Tibial artery (tissue), 4 donors: ENCODE measurements around the gene PNMT.

Experiments used
- DNase-seq, 2 donors: peaks; one replicate each; pipeline ENCODE4 v3.0.0-alpha.2; 2019
- H3K27ac ChIP-seq, 2 donors: fragments of 200-600 bp; sonication (generic) in 1 of 2; 1 replicate in 1 of 2; 2 replicates in 1 of 2; pipeline ENCODE4 v1.5.1; 2018 to 2019; ENCODE audit warnings: mild to moderate bottlenecking in 1 of 2
- H3K27me3 ChIP-seq, 2 donors: fragments of 200-600 bp; sonication (generic) in 1 of 2; one replicate each; pipeline versions ENCODE4 v1.5.1 to v1.6.0; 2016 to 2019
- H3K36me3 ChIP-seq, 3 donors: fragments of 200-600 bp; sonication (generic) in 2 of 3; one replicate each; pipeline ENCODE4 v1.5.1; 2016 to 2019; ENCODE audit warnings: mild to moderate bottlenecking in 2 of 3
- H3K4me1 ChIP-seq, 4 donors: fragments of 200-600 bp; sonication (generic) in 2 of 4; 1 replicate in 3 of 4; 2 replicates in 1 of 4; pipeline ENCODE4 v1.5.1; 2016 to 2019
- H3K4me3 ChIP-seq, 2 donors: fragments of 200-600 bp; sonication (generic) in 1 of 2; 1 replicate in 1 of 2; 2 replicates in 1 of 2; pipeline ENCODE4 v1.5.1; 2018 to 2019; ENCODE audit warnings: mild to moderate bottlenecking in 2 of 2
- H3K9me3 ChIP-seq, 3 donors: fragments of 200-600 bp; sonication (generic) in 1 of 3; one replicate each; pipeline ENCODE4 v1.5.1; 2016 to 2019
- CTCF ChIP-seq, 2 experiments: fragments of 200-600 bp in 1 of 2; fragments of 450-650 bp in 1 of 2; IDR thresholded peaks; one replicate each; pipeline ENCODE4 v1.5.1; 2017 to 2019; ENCODE audit warnings: antibody characterized with exemption in 2 of 2, mild to moderate bottlenecking in 1 of 2, moderate library complexity in 1 of 2
- intact Hi-C: fragments of 100-400 bp; cut with DNase I; formaldehyde crosslinking; loops from one replicate; pipeline ENCODE4 v1.15.0; 2023; ENCODE audit warnings: low total_unique reads

PNMT gene

GRCh38 chr17:39665642-39666224 is 2.5 kb upstream of the PNMT start:
- no peak overlapping the region for H3K4me3 ChIP-seq
- no peak for TF ChIP-seq CTCF (IDR thresholded peaks at IDR 0.05)
- peak in 1 of 2 donors; percentile 70 for DNase-seq
- H3K36me3 ChIP-seq: peaks cover 0 to 23% (median 16%) of the 10 kb centered on the region in 3 donors
- H3K27me3 ChIP-seq: no peaks in the 10 kb centered on the region
- intact Hi-C loops: no loop called here
- H3K27ac ChIP-seq: peak overlapping the region; percentile 68 to 81
- no peaks in the 10 kb centered on the region for H3K9me3 ChIP-seq
- peaks cover 7 to 75% (median 63%) of the 10 kb centered on the region in 4 donors for H3K4me1 ChIP-seq

- no peaks in the 10 kb centered on the region for H3K9me3 ChIP-seq
- no peak for DNase-seq
- H3K4me1 ChIP-seq: peaks cover 7 to 80% (median 64%) of the 10 kb centered on the region in 4 donors
- TF ChIP-seq CTCF (IDR thresholded peaks at IDR 0.05): no peak
- peak overlapping the region; percentile 68 to 81 for H3K27ac ChIP-seq
- intact Hi-C loops: no loop called here
- no peaks in the 10 kb centered on the region for H3K27me3 ChIP-seq
- H3K36me3 ChIP-seq: peaks cover 0 to 19% (median 11%) of the 10 kb centered on the region in 3 donors
- H3K4me3 ChIP-seq: no peak overlapping the region
Measured at GRCh38 chr17:39666231-39666600, 2.0 kb upstream of the PNMT start.

- Histone ChIP-seq H3K4me3 (peak overlapping the region; percentile 42 to 56), H3K4me1 (peaks cover 7 to 83% (median 69%) of the 10 kb centered on the region in 4 donors), H3K27ac (peak overlapping the region; percentile 68 to 81), H3K9me3 (no peaks in the 10 kb centered on the region), H3K27me3 (no peaks in the 10 kb centered on the region), H3K36me3 (peaks cover 0 to 13% (median 7%) of the 10 kb centered on the region in 3 donors)
- TF ChIP-seq CTCF (IDR thresholded peaks at IDR 0.05): no peak
- intact Hi-C loops: no loop called here
- peak; percentile 77 to 93 for DNase-seq
Measured at GRCh38 chr17:39666601-39667261, 1.5 kb upstream of the PNMT start.

- Histone ChIP-seq H3K4me1 (peaks cover 7 to 83% (median 72%) of the 10 kb centered on the region in 4 donors), H3K9me3 (no peaks in the 10 kb centered on the region), H3K27me3 (no peaks in the 10 kb centered on the region), H3K36me3 (peaks cover 0 to 7% (median 5%) of the 10 kb centered on the region in 3 donors), H3K4me3 (peak overlapping the region; percentile 42 to 56), H3K27ac (peak overlapping the region; percentile 68 to 81)
- no peak for TF ChIP-seq CTCF (IDR thresholded peaks at IDR 0.05)
- DNase-seq: peak in 1 of 2 donors; percentile 75
- intact Hi-C loops: no loop called here
Measured at GRCh38 chr17:39667262-39667944, 850 bp upstream of the PNMT start.

GRCh38 chr17:39669897-39670735 is 1.9 kb downstream of the PNMT start:
- H3K4me1 ChIP-seq: peaks cover 7 to 68% (median 59%) of the 10 kb centered on the region in 4 donors
- no peak overlapping the region for H3K27ac ChIP-seq
- no peak overlapping the region for H3K4me3 ChIP-seq
- TF ChIP-seq CTCF (IDR thresholded peaks at IDR 0.05): no peak
- intact Hi-C loops: loop anchor here (5.0 kb wide), 1 partner anchor 33 kb away; the partner anchor contains the start of gene STARD3
- no peaks in the 10 kb centered on the region for H3K9me3 ChIP-seq
- no peaks in the 10 kb centered on the region for H3K27me3 ChIP-seq
- DNase-seq: no peak
- no peaks in the 10 kb centered on the region for H3K36me3 ChIP-seq
